Thyroid gland (tissue), 4 donors: ENCODE measurements around the gene TNFRSF25.
A peak's percentile ranks its signal among the peaks of the same experiment; 100 is the strongest.

Experiments
- POLR2A ChIP-seq, 2 donors: fragments of 450-650 bp; IDR thresholded peaks; one replicate each; pipeline ENCODE4 v1.6.1; 2017; ENCODE audit warnings: antibody characterized with exemption in 2 of 2, mild to moderate bottlenecking in 2 of 2, moderate library complexity in 1 of 2
- TF ChIP-seq, protein P1 (sequence below), 6 experiments: fragments of 200-600 bp in 3 of 6; fragments of 450-650 bp in 3 of 6; sonication (generic) in 3 of 6; IDR thresholded peaks; one replicate each; pipeline ENCODE4 v1.5.1; 2016 to 2019; ENCODE audit warnings: antibody characterized with exemption in 6 of 6, mild to moderate bottlenecking in 2 of 6, inconsistent platforms in 1 of 6, moderate library complexity in 1 of 6

DNA sequence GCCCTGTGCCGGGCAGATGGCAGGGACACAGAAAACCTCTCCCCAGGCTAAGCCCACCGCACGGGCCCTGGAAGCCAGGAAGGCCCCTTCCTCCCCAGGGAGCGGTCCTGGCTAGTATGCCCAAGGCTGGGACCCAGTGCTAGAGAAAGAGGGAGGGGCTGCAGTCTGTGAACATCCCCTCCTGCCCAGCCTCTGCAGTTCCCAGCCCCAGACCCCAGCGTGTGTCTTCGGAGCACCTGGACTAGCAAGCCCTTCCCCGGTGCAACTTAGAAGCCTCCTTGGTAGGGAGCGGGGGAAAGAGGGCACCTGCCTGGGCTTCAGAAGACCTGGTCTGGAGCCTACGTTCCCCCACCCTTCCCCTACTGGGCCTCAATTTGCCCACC lies 23.4 kb upstream of the TNFRSF25 start:
- peak in 1 of 2 donors; percentile 24 for TF ChIP-seq POLR2A (IDR thresholded peaks at IDR 0.05)
- TF ChIP-seq, protein P1, sequence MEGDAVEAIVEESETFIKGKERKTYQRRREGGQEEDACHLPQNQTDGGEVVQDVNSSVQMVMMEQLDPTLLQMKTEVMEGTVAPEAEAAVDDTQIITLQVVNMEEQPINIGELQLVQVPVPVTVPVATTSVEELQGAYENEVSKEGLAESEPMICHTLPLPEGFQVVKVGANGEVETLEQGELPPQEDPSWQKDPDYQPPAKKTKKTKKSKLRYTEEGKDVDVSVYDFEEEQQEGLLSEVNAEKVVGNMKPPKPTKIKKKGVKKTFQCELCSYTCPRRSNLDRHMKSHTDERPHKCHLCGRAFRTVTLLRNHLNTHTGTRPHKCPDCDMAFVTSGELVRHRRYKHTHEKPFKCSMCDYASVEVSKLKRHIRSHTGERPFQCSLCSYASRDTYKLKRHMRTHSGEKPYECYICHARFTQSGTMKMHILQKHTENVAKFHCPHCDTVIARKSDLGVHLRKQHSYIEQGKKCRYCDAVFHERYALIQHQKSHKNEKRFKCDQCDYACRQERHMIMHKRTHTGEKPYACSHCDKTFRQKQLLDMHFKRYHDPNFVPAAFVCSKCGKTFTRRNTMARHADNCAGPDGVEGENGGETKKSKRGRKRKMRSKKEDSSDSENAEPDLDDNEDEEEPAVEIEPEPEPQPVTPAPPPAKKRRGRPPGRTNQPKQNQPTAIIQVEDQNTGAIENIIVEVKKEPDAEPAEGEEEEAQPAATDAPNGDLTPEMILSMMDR (IDR thresholded peaks at IDR 0.05) = no peak
